ENCODE data around the gene TFCP2L1. TPM values are rescaled to one million over a fixed set of nuclear protein-coding genes. Genes with fewer than 3 reads are reported as not detected.
"Not testable (repeated sequence)": the region's sequence is repeated elsewhere in the genome, so short reads cannot be mapped to it uniquely, and the experiment has no call there.

TFCP2L1 gene
- total RNA-seq, 2 donors from 2014 or later: 1.1 to 3.4 TPM

DNA sequence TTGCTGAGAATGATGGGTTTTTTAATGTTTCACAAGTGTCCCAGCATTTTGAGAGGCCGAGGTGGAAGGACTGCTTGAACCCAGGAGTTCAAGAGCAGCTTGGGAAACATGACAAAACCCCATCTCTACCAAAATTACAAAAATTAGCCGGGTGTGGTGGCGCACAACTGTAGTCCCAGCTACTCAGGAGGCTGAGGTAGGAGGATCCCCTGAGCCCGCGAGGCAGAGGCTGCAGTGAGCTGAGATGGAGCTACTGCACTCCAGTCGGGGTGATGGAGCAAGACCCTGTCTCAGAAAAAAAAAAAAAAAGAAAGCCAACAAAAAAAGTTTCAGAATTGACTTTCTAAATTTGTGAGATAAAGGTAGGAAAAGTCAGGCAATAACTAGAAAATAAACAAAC, 8.7 kb downstream of the TFCP2L1 start:
- no peaks in the 10 kb centered on the region for H3K27me3 ChIP-seq (replicated peaks; ENCODE audit: insufficient read depth)
- no peaks in the 10 kb centered on the region for H3K36me3 ChIP-seq
- TF ChIP-seq, protein P1, sequence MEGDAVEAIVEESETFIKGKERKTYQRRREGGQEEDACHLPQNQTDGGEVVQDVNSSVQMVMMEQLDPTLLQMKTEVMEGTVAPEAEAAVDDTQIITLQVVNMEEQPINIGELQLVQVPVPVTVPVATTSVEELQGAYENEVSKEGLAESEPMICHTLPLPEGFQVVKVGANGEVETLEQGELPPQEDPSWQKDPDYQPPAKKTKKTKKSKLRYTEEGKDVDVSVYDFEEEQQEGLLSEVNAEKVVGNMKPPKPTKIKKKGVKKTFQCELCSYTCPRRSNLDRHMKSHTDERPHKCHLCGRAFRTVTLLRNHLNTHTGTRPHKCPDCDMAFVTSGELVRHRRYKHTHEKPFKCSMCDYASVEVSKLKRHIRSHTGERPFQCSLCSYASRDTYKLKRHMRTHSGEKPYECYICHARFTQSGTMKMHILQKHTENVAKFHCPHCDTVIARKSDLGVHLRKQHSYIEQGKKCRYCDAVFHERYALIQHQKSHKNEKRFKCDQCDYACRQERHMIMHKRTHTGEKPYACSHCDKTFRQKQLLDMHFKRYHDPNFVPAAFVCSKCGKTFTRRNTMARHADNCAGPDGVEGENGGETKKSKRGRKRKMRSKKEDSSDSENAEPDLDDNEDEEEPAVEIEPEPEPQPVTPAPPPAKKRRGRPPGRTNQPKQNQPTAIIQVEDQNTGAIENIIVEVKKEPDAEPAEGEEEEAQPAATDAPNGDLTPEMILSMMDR (IDR thresholded peaks at IDR 0.05): no peak
- ATAC-seq (ENCODE audit: insufficient number of reproducible peaks, low FRiP score, low read depth) (no peak), DNase-seq (ENCODE audit: low spot score) (no peak)
- H3K9me3 ChIP-seq: no peaks in the 10 kb centered on the region
- H3K4me3 ChIP-seq: no peak overlapping the region
- H3K27ac ChIP-seq: no peak overlapping the region
- no peaks in the 10 kb centered on the region for H3K4me1 ChIP-seq (ENCODE audit: control insufficient read depth in 1 of 2, low read depth in 2 of 2)

DNA sequence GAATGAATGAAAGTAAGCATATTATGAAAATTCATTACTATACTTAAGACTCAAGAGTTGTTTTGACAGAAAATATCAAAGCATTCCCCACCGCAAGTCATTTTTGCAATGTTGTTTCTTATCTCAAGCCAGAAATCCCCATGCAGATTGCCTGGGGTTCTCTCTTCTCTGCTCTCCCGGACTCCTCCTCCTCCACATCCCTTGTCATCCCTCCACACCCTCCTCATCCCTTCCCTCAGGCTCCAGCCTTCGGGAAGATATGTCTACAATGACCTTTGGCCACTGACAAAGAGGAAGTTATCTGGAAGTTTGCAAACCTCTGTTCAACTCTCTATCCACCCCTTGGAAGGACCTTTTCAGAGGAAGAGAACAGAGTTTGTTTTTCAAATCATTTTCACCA, 11.9 kb downstream of the TFCP2L1 start:
- H3K36me3 ChIP-seq: no peaks in the 10 kb centered on the region
- ATAC-seq (ENCODE audit: insufficient number of reproducible peaks, low FRiP score, low read depth): no peak
- no peaks in the 10 kb centered on the region for H3K27me3 ChIP-seq (replicated peaks; ENCODE audit: insufficient read depth)
- H3K4me1 ChIP-seq (ENCODE audit: control insufficient read depth in 1 of 2, low read depth in 2 of 2): no peaks in the 10 kb centered on the region
- TF ChIP-seq, protein P1 (IDR thresholded peaks at IDR 0.05): no peak
- H3K4me3 ChIP-seq: no peak overlapping the region
- no peak for DNase-seq (ENCODE audit: low spot score)
- H3K9me3 ChIP-seq: no peaks in the 10 kb centered on the region
- H3K27ac ChIP-seq: no peak overlapping the region

DNA sequence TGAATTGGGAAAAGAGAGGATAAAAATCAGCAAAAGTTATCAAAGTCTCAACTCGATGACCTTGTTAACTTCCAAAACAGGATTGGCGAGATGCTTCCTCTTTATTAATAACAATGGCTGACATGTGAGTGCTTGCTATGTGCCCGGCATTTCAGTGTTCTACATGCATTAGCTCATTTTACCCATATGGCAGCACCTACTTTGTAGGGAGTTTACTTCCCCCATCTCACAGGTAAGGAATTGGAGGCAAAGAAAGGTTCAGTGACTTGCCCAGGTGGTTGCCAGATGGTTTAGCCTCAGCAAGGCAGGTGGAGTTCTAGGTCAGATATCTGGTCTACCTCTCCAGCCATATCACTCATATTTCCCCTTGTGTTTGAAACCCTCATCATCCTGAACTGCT, 12.4 kb downstream of the TFCP2L1 start:
- H3K27ac ChIP-seq: no peak overlapping the region
- no peak overlapping the region for H3K4me3 ChIP-seq
- ATAC-seq (ENCODE audit: insufficient number of reproducible peaks, low FRiP score, low read depth): no peak
- H3K4me1 ChIP-seq (ENCODE audit: control insufficient read depth in 1 of 2, low read depth in 2 of 2): no peaks in the 10 kb centered on the region
- no peaks in the 10 kb centered on the region for H3K36me3 ChIP-seq
- H3K27me3 ChIP-seq (replicated peaks; ENCODE audit: insufficient read depth): no peaks in the 10 kb centered on the region
- TF ChIP-seq, protein P1 (IDR thresholded peaks at IDR 0.05): no peak
- no peaks in the 10 kb centered on the region for H3K9me3 ChIP-seq
- no peak for DNase-seq (ENCODE audit: low spot score)

DNA sequence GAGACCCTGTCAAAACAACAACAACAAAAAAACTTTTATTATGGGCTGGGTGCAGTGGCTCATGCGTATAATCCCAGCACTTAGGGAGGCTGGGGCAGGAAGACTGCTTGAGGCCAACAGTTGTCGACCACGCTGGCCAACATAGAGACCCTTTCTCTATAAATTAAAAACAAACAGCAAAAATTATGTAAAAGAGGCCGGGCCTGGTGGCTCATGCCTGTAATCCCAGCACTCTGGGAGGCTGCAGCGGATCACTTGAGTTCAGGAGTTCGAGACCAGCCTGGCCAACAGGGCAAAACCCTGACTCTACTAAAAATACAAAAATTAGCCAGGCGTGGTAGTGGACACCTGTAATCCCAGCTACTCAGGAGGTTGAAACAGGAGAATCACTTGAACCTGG, 15.6 kb downstream of the TFCP2L1 start:
- H3K36me3 ChIP-seq; DNase-seq (ENCODE audit: low spot score); H3K9me3 ChIP-seq; H3K27me3 ChIP-seq (replicated peaks; ENCODE audit: insufficient read depth); H3K27ac ChIP-seq; H3K4me3 ChIP-seq; H3K4me1 ChIP-seq (ENCODE audit: control insufficient read depth in 1 of 2, low read depth in 2 of 2); ATAC-seq (ENCODE audit: insufficient number of reproducible peaks, low FRiP score, low read depth): not testable (repeated sequence)

DNA sequence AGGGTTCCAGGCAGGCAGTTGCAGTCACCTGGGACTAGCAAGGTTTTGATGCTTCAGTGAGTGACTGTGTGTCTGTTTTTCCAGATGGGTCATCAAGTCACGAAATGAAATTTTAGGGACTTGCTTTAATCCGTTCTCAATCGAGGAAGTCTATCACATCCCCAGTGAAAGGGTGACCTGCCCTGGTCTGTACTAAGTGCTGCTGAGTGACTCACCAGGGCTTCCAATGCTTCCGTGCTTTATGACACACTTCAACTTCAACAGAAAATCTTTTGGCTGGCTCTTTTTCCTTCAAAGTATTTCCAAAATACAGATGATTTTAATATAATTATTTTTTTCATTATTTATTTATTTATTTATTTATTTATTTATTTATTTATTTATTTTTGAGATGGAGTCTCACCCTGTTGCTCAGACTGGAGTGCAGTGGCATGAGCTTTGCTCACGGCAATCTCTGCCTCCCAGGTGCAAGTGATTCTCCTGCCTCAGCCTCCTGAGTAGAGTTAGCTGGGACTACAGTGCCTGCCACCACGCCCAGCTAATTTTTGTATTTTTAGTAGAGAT, 18.4 kb downstream of the TFCP2L1 start:
- Histone ChIP-seq H3K36me3 (no peaks in the 10 kb centered on the region), H3K27me3 (replicated peaks; ENCODE audit: insufficient read depth) (no peaks in the 10 kb centered on the region), H3K4me3 (no peak overlapping the region), H3K27ac (no peak overlapping the region), H3K4me1 (ENCODE audit: control insufficient read depth in 1 of 2, low read depth in 2 of 2) (no peaks in the 10 kb centered on the region), H3K9me3 (no peaks in the 10 kb centered on the region)
- TF ChIP-seq, protein P1 (IDR thresholded peaks at IDR 0.05): no peak
- ATAC-seq (ENCODE audit: insufficient number of reproducible peaks, low FRiP score, low read depth): no peak
- no peak for DNase-seq (ENCODE audit: low spot score)

Data from thoracic aorta (tissue), 2 donors.